HepG2 (cell line): Measurements from ENCODE around the gene HNRNPUL2. TPM values are rescaled to one million over a fixed set of nuclear protein-coding genes. Genes with fewer than 3 reads are reported as not detected.

ENCODE experiments used
- ATF6 ChIP-seq: sonication (generic); formaldehyde crosslinking; conservative IDR thresholded peaks from 2 replicates; pipeline ENCODE4 v1.4.0; 2020; ENCODE audit warnings: missing genetic modification reagents
- ATRX ChIP-seq: sonication (generic); formaldehyde crosslinking; IDR thresholded peaks from 2 replicates; pipeline ENCODE4 v1.4.0; 2020; ENCODE audit warnings: missing genetic modification reagents, borderline replicate concordance
- BCL6 ChIP-seq: IDR thresholded peaks from 2 replicates; pipeline ENCODE4 v1.6.1; 2016; ENCODE audit warnings: missing genetic modification reagents, missing compliant biosample characterization
- BRF2 ChIP-seq: sonication (generic); formaldehyde crosslinking; IDR thresholded peaks from 2 replicates; pipeline ENCODE4 v1.8.1; 2022; ENCODE audit warnings: mild to moderate bottlenecking, missing genetic modification reagents
- CREB3 ChIP-seq: sonication (generic); formaldehyde crosslinking; IDR thresholded peaks from 2 replicates; pipeline ENCODE4 v1.5.0; 2020; ENCODE audit warnings: missing genetic modification reagents
- ELF1 ChIP-seq: sonication (generic); formaldehyde crosslinking; IDR thresholded peaks from 2 replicates; pipeline ENCODE4 v1.4.0; 2020; ENCODE audit warnings: missing genetic modification reagents
- ESRRA ChIP-seq: sonication (generic); formaldehyde crosslinking; IDR thresholded peaks from 2 replicates; pipeline ENCODE4 v1.5.1; 2020; ENCODE audit warnings: mild to moderate bottlenecking, low read depth, missing genetic modification reagents
- ETS1 ChIP-seq: sonication (generic); formaldehyde crosslinking; IDR thresholded peaks from 2 replicates; pipeline ENCODE4 v1.4.0; 2020; ENCODE audit warnings: missing genetic modification reagents
- HIVEP1 ChIP-seq: sonication (generic); formaldehyde crosslinking; IDR thresholded peaks from 2 replicates; pipeline ENCODE4 v1.4.0; 2020; ENCODE audit warnings: mild to moderate bottlenecking, missing genetic modification reagents
- HNRNPUL1 ChIP-seq: fragments of 200-400 bp; formaldehyde crosslinking; IDR thresholded peaks from 2 replicates; pipeline ENCODE4 v1.6.1; 2017; ENCODE audit warnings: low read depth, mild to moderate bottlenecking, low read length, moderate library complexity
- JARID2 ChIP-seq: sonication (generic); formaldehyde crosslinking; IDR thresholded peaks from 2 replicates; pipeline ENCODE4 v1.8.1; 2023; ENCODE audit warnings: missing genetic modification reagents, inconsistent platforms; ENCODE audit not compliant: insufficient replicate concordance
- KDM2A ChIP-seq: sonication (generic); formaldehyde crosslinking; IDR thresholded peaks from 2 replicates; pipeline ENCODE4 v1.4.0; 2020; ENCODE audit warnings: low read depth, missing genetic modification reagents, borderline replicate concordance
- KLF9 ChIP-seq: IDR thresholded peaks from 2 replicates; pipeline ENCODE4 v1.6.1; 2016; ENCODE audit warnings: low read depth
- MTF1 ChIP-seq: sonication (generic); formaldehyde crosslinking; IDR thresholded peaks from 2 replicates; pipeline ENCODE4 v1.5.0; 2020; ENCODE audit warnings: missing genetic modification reagents
- PRMT3 ChIP-seq: sonication (generic); formaldehyde crosslinking; IDR thresholded peaks from 2 replicates; pipeline ENCODE4 v1.8.1; 2022; ENCODE audit warnings: low read depth, mild to moderate bottlenecking, moderate library complexity, missing genetic modification reagents, borderline replicate concordance
- SMARCE1 ChIP-seq: fragments of 450-650 bp; IDR thresholded peaks from 2 replicates; pipeline ENCODE4 v1.6.1; 2017; ENCODE audit warnings: borderline replicate concordance
- SP2 ChIP-seq: sonication (generic); formaldehyde crosslinking; IDR thresholded peaks from 2 replicates; pipeline ENCODE4 v1.5.1; 2020; ENCODE audit warnings: mild to moderate bottlenecking, missing genetic modification reagents
- TERF1 ChIP-seq: sonication (generic); formaldehyde crosslinking; IDR thresholded peaks from 2 replicates; pipeline ENCODE4 v1.8.0; 2022; ENCODE audit warnings: mild to moderate bottlenecking, missing genetic modification reagents, moderate library complexity
- ZNF235 ChIP-seq: sonication (generic); formaldehyde crosslinking; IDR thresholded peaks from 2 replicates; pipeline ENCODE4 v1.8.1; 2023; ENCODE audit warnings: mild to moderate bottlenecking, missing genetic modification reagents, borderline replicate concordance
- ZNF441 ChIP-seq: sonication (generic); formaldehyde crosslinking; IDR thresholded peaks from 2 replicates; pipeline ENCODE4 v1.7.0; 2021; ENCODE audit warnings: missing genetic modification reagents, borderline replicate concordance
- ZNF883 ChIP-seq: sonication (generic); formaldehyde crosslinking; IDR thresholded peaks from 2 replicates; pipeline ENCODE4 v1.5.1; 2020; ENCODE audit warnings: mild to moderate bottlenecking, missing genetic modification reagents; ENCODE audit errors: not compliant biosample characterization
- ZSCAN25 ChIP-seq: sonication (generic); formaldehyde crosslinking; IDR thresholded peaks from 2 replicates; pipeline ENCODE4 v1.8.0; 2022; ENCODE audit warnings: mild to moderate bottlenecking, missing genetic modification reagents
- polyA plus RNA-seq, 8 experiments: library from polyadenylated mRNA; depleted of rRNA in 3 of 8; stranded (reverse) in 7 of 8; unstranded in 1 of 8; fragments of >200 nt; fragmentation: Illumina TruSeq in 4 of 8; extraction: Trizol in 4 of 8; gene quantifications; 2 replicates each; pipeline versions ENCODE4 v1.2.1 to v1.2.3, GENCODE V29; 2011 to 2016; ENCODE audit warnings: low read depth in 4 of 8, missing spikeins in 1 of 8, mixed read lengths in 1 of 8; ENCODE audit not compliant: insufficient read depth in 1 of 8
- total RNA-seq, 5 experiments: library from RNA; depleted of rRNA; stranded (reverse); fragments of >200 nt; fragmentation: Illumina TruSeq; extraction: Trizol; gene quantifications; 2 replicates each; pipeline ENCODE4 v1.2.3, GENCODE V29; 2016; ENCODE audit warnings: low read depth in 1 of 5

The HNRNPUL2 gene
- total and polyA plus RNA-seq, 2 of the 13 experiments (the other 11 are each of a cell fraction or from before 2014, with no cell fraction given): 8.4 to 9.6 TPM

- no peak for TF ChIP-seq ZNF235
- TF ChIP-seq MTF1 (CRISPR knock-in tag): no peak
- TF ChIP-seq PRMT3 (CRISPR knock-in tag): 0 out of 2 replicates have a peak, but pooled peaks have one; percentile 56
- peak; percentile 7; the same call in 1 of the 2 replicates for TF ChIP-seq ZSCAN25 (CRISPR knock-in tag)
- TF ChIP-seq KLF9 (CRISPR knock-in tag): no peak
- TF ChIP-seq SMARCE1: no peak
- TF ChIP-seq ZNF883 (CRISPR knock-in tag): no peak
- no peak; the same call in none of the 2 replicates for TF ChIP-seq SP2
- TF ChIP-seq TERF1 (CRISPR knock-in tag): no peak
- peak; percentile 51 for TF ChIP-seq ESRRA (CRISPR knock-in tag)
- no peak for TF ChIP-seq ETS1 (CRISPR knock-in tag)
- TF ChIP-seq ELF1: peak; percentile 83
- TF ChIP-seq ZNF441 (CRISPR knock-in tag): peak; percentile 16; the same call in 1 of the 2 replicates
- peak; percentile 55 for TF ChIP-seq HIVEP1 (CRISPR knock-in tag)
- peak; percentile 17 for TF ChIP-seq JARID2 (CRISPR knock-in tag)
- TF ChIP-seq BCL6 (CRISPR knock-in tag): 0 out of 2 replicates have a peak, but pooled peaks have one; percentile 4
- no peak for TF ChIP-seq CREB3 (CRISPR knock-in tag)
- TF ChIP-seq ATRX (CRISPR knock-in tag): no peak
- TF ChIP-seq ATF6 (CRISPR knock-in tag): no peak
- TF ChIP-seq KDM2A (CRISPR knock-in tag): peak; percentile 95
- 0 out of 2 replicates have a peak, but pooled peaks have one; percentile 52 for TF ChIP-seq BRF2
- TF ChIP-seq HNRNPUL1: no peak
Observed at GRCh38 chr11:62671608-62672389, 55.5 kb downstream of the HNRNPUL2 start, which contains the start of the genes LBHD1 and UQCC3 (continued).
